Trophoblast cell (in vitro differentiated cells and primary cell): Measurements from ENCODE around the gene APBA1.

Source experiments
- DNase-seq, 2 donors: peaks; one replicate each; pipeline ENCODE4 v3.0.0-alpha.2; 2016
- H2AFZ ChIP-seq: 2 replicates; pipeline ENCODE4 v1.6.1; 2013; ENCODE audit warnings: low read length, moderate library complexity, mild to moderate bottlenecking; ENCODE audit not compliant: insufficient read depth, poor library complexity
- H2AK5ac ChIP-seq: 2 replicates; pipeline ENCODE4 v1.6.1; 2013; ENCODE audit warnings: mild to moderate bottlenecking, low read length
- H2BK120ac ChIP-seq: 2 replicates; pipeline ENCODE4 v1.6.1; 2013; ENCODE audit warnings: low read length, mild to moderate bottlenecking, moderate library complexity; ENCODE audit not compliant: insufficient read depth, poor library complexity
- H2BK12ac ChIP-seq: 2 replicates; pipeline ENCODE4 v1.6.1; 2013; ENCODE audit warnings: mild to moderate bottlenecking, low read length, moderate library complexity
- H2BK5ac ChIP-seq: 2 replicates; pipeline ENCODE4 v1.6.1; 2013; ENCODE audit warnings: low read length, low read depth, moderate library complexity, mild to moderate bottlenecking; ENCODE audit not compliant: poor library complexity
- H3K14ac ChIP-seq: 2 replicates; pipeline ENCODE4 v1.6.1; 2013; ENCODE audit warnings: mild to moderate bottlenecking, low read length
- H3K18ac ChIP-seq: 2 replicates; pipeline ENCODE4 v1.6.1; 2013; ENCODE audit warnings: mild to moderate bottlenecking, low read length
- H3K23ac ChIP-seq: 2 replicates; pipeline ENCODE4 v1.6.1; 2013; ENCODE audit warnings: low read length
- H3K27ac ChIP-seq: 2 replicates; pipeline ENCODE4 v1.5.1; 2013; ENCODE audit warnings: low read depth, mild to moderate bottlenecking, inconsistent platforms, low read length, moderate library complexity
- H3K27me3 ChIP-seq: 2 replicates; pipeline ENCODE4 v1.6.1; 2013; ENCODE audit warnings: inconsistent platforms, mild to moderate bottlenecking, low read length, moderate library complexity; ENCODE audit not compliant: insufficient read depth
- H3K36me3 ChIP-seq, 2 experiments: 1 replicate in 1 of 2; 2 replicates in 1 of 2; pipeline ENCODE4 v1.6.1; 2013; ENCODE audit warnings: low read length in 2 of 2, mild to moderate bottlenecking in 2 of 2, moderate library complexity in 1 of 2; ENCODE audit not compliant: insufficient read depth in 2 of 2, control insufficient read depth in 1 of 2
- H3K4ac ChIP-seq: 2 replicates; pipeline ENCODE4 v1.6.1; 2013; ENCODE audit warnings: low read depth, mild to moderate bottlenecking, low read length, moderate library complexity
- H3K4me1 ChIP-seq, 2 experiments: 1 replicate in 1 of 2; 2 replicates in 1 of 2; pipeline ENCODE4 v1.6.1; 2013; ENCODE audit warnings: low read length in 2 of 2, mild to moderate bottlenecking in 2 of 2, moderate library complexity in 1 of 2; ENCODE audit not compliant: insufficient read depth in 2 of 2, control insufficient read depth in 1 of 2
- H3K4me2 ChIP-seq: 2 replicates; pipeline ENCODE4 v1.6.1; 2013; ENCODE audit warnings: inconsistent platforms, mild to moderate bottlenecking, low read length, moderate library complexity
- H3K4me3 ChIP-seq: 2 replicates; pipeline ENCODE4 v1.5.1; 2013; ENCODE audit warnings: mild to moderate bottlenecking, low read depth, low read length, inconsistent platforms
- H3K79me1 ChIP-seq: one replicate; pipeline ENCODE4 v1.6.1; 2013; ENCODE audit warnings: low read length
- H3K79me2 ChIP-seq: 2 replicates; pipeline ENCODE4 v1.6.1; 2013; ENCODE audit warnings: low read length, mild to moderate bottlenecking; ENCODE audit not compliant: control insufficient read depth, insufficient read depth, poor library complexity
- H3K9ac ChIP-seq: 2 replicates; pipeline ENCODE4 v1.6.1; 2013; ENCODE audit warnings: mild to moderate bottlenecking, low read length
- H3K9me3 ChIP-seq: 2 replicates; pipeline ENCODE4 v1.6.1; 2013; ENCODE audit warnings: low read depth, mild to moderate bottlenecking, control low read depth, inconsistent platforms, low read length; ENCODE audit not compliant: insufficient read depth
- H4K12ac ChIP-seq: 2 replicates; pipeline ENCODE4 v1.6.1; 2013; ENCODE audit warnings: low read depth, mild to moderate bottlenecking, low read length, moderate library complexity
- H4K8ac ChIP-seq: 2 replicates; pipeline ENCODE4 v1.6.1; 2013; ENCODE audit warnings: low read depth, mild to moderate bottlenecking, low read length, moderate library complexity
- H4K91ac ChIP-seq: one replicate; pipeline ENCODE4 v1.6.1; 2013; ENCODE audit warnings: low read depth, mild to moderate bottlenecking, low read length, moderate library complexity
- WGBS: extraction: QIAGEN DNeasy Blood & Tissue Kit; methylation state at CpG from one replicate; pipeline ENCODE4 v1.1.7; 2013; ENCODE audit warnings: missing lambda C conversion rate; ENCODE audit not compliant: insufficient read length, insufficient coverage; ENCODE audit errors: extremely low coverage; 5-methylcytosine and 5-hydroxymethylcytosine counted together

The APBA1 gene

DNA sequence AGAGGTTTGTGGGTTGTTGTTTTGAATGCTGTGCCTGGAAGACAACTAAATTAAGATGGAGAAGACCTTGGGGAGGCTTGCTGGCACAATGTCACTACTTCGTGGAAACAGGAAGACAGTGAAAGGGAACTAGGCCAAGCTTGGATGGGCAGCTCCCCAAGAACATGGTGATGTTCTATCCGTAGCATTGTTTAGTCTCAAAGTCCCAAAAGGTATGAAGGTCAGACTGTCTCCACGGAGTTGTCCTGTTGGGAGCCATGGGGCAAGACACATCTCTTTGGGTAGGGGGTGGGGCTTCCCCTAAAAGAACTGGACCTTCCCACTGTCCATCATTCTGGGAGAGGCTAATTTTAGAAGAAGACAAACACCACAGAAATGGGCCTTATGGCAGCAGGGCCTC lies 206.7 kb downstream of the APBA1 start:
- no CpG with 5 or more reads among the region's 3 CpGs for WGBS
- no peak overlapping the region for H2BK12ac ChIP-seq
- no peak overlapping the region for H3K4me2 ChIP-seq

DNA sequence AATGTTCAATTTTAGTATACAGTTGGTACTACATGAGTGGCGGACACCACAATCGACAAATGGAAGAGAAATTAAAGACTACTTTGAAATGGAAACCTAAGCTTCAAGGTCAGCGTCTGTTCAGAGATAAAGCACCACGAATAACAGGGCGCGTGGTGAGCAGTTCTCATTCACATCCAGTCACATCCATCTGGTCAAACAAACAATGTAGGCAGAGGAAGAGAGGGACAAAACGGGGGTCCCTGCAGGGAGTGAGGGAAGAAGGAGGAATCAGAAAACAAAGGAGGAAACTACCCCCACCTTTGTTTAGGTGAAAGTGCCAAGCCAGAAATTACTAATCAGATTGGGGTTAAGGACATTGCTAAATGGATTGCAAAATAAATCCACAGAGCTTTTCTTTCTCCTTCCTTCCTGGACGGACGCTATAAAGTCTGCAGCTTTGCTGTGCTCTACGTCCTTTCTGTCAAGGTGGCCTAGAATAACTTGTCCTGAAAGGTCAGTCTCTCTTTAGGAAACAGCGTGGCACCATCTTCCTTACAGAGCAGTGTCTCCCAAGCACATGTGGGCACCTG lies 208.6 kb downstream of the APBA1 start:
- no peaks in the 10 kb centered on the region for H3K27me3 ChIP-seq
- no peak overlapping the region for H3K14ac ChIP-seq
- no peak for DNase-seq
- no peak overlapping the region for H4K91ac ChIP-seq
- no peak overlapping the region for H2AFZ ChIP-seq
- no peak overlapping the region for H3K4ac ChIP-seq
- no peak overlapping the region for H2AK5ac ChIP-seq
- H3K79me1 ChIP-seq: no peaks in the 10 kb centered on the region
- H3K4me1 ChIP-seq: no peaks in the 10 kb centered on the region
- H2BK12ac ChIP-seq: no peak overlapping the region
- no CpG with 5 or more reads among the region's 11 CpGs for WGBS
- no peak overlapping the region for H3K18ac ChIP-seq
- H3K36me3 ChIP-seq: no peaks in the 10 kb centered on the region
- H2BK120ac ChIP-seq: no peak overlapping the region
- no peak overlapping the region for H4K12ac ChIP-seq
- no peak overlapping the region for H3K4me2 ChIP-seq
- H3K9me3 ChIP-seq: no peaks in the 10 kb centered on the region
- H3K27ac ChIP-seq: no peak overlapping the region
- H3K9ac ChIP-seq: no peak overlapping the region
- no peak overlapping the region for H4K8ac ChIP-seq
- H2BK5ac ChIP-seq: no peak overlapping the region
- no peak overlapping the region for H3K23ac ChIP-seq
- no peaks in the 10 kb centered on the region for H3K79me2 ChIP-seq
- H3K4me3 ChIP-seq: no peak overlapping the region

More for the DNA sequence above, 206.7 kb downstream of the APBA1 start:
- Histone ChIP-seq H3K79me1 (no peaks in the 10 kb centered on the region), H2BK120ac (no peak overlapping the region), H4K8ac (no peak overlapping the region), H3K4ac (no peak overlapping the region), H2BK5ac (no peak overlapping the region), H3K4me3 (no peak overlapping the region), H4K12ac (no peak overlapping the region), H3K23ac (no peak overlapping the region), H3K27me3 (no peaks in the 10 kb centered on the region), H3K18ac (no peak overlapping the region), H3K14ac (no peak overlapping the region), H3K36me3 (no peaks in the 10 kb centered on the region), H3K9me3 (no peaks in the 10 kb centered on the region), H3K79me2 (no peaks in the 10 kb centered on the region), H3K27ac (no peak overlapping the region), H2AK5ac (no peak overlapping the region), H3K4me1 (no peaks in the 10 kb centered on the region), H3K9ac (no peak overlapping the region), H4K91ac (no peak overlapping the region), H2AFZ (no peak overlapping the region)
- no peak for DNase-seq

DNA sequence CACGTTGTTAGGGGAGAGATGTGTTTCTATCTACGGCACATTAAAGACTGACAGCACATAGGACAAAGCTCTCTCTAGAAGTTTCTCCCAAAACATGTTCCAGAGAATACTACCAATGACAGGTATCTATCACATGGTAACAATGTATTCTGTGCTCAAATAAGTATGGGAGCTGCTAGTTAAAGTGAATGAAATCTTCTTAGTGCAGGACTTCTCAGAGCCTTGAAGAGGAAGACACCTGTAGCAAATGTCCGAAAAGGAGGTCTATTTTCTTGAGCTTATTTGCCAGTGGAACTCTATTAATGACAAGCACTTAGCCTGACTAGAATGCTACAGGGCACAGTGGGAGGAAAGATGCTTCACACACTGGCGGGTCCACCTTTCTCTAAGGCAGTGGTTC lies 209.8 kb downstream of the APBA1 start:
- Histone ChIP-seq H3K9ac (no peak overlapping the region), H2BK5ac (no peak overlapping the region)
- WGBS: no CpG with 5 or more reads among the region's 4 CpGs

DNA sequence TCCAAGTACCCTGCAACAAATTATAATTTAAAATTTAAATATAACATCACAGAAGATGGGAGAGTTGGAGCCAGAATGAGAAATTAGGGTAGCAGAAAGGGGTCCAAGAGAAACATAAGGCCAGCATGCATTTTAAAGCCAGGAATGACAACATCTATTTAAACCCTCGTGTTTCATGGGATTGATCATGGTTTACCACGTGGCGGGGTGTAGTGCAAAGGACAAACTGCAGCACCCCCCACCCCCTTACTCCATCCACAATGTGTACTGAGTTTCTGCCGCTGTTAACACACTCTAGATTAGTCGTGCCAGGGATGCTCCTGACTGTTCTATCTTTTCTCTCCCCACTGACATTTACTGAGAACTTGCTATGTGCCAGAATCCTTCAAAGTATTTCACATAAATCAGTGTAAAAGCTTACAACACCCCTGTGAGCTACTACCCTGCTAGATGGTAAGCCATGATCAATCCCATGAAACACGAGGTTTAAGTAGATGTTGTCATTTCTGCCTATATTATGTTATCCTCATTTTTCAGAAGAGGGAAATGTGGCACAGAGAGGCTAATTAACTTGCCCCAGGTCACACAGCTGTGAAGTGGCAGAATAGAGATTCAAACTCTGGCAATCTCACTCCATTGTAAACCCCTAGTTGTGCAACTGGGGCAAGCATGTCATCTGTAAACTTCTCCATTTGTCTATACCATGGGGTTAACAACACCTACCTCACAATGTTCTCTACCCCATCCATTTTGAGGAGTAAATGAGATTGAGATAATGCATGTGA lies 210.9 kb downstream of the APBA1 start:
- Histone ChIP-seq H3K27me3 (no peaks in the 10 kb centered on the region), H2BK12ac (no peak overlapping the region), H3K79me2 (no peaks in the 10 kb centered on the region), H2BK5ac (no peak overlapping the region), H3K23ac (no peak overlapping the region), H2AK5ac (no peak overlapping the region), H3K36me3 (no peaks in the 10 kb centered on the region), H2AFZ (no peak overlapping the region), H4K8ac (no peak overlapping the region), H2BK120ac (no peak overlapping the region), H3K79me1 (no peaks in the 10 kb centered on the region), H3K4ac (no peak overlapping the region), H3K14ac (no peak overlapping the region), H3K4me1 (no peaks in the 10 kb centered on the region), H3K27ac (no peak overlapping the region), H3K18ac (no peak overlapping the region), H3K4me3 (no peak overlapping the region), H3K9ac (no peak overlapping the region), H3K4me2 (no peak overlapping the region), H4K91ac (no peak overlapping the region), H4K12ac (no peak overlapping the region), H3K9me3 (no peaks in the 10 kb centered on the region)
- WGBS: no CpG with 5 or more reads among the region's 6 CpGs
- no peak for DNase-seq

More for the DNA sequence above, 209.8 kb downstream of the APBA1 start:
- Histone ChIP-seq H2AK5ac (no peak overlapping the region), H3K4me1 (no peaks in the 10 kb centered on the region), H2BK120ac (no peak overlapping the region), H2AFZ (no peak overlapping the region), H3K18ac (no peak overlapping the region), H2BK12ac (no peak overlapping the region), H3K36me3 (no peaks in the 10 kb centered on the region), H4K91ac (no peak overlapping the region), H3K79me2 (no peaks in the 10 kb centered on the region), H3K4me2 (no peak overlapping the region), H3K4ac (no peak overlapping the region), H3K14ac (no peak overlapping the region), H3K23ac (no peak overlapping the region), H3K9me3 (no peaks in the 10 kb centered on the region), H4K8ac (no peak overlapping the region), H3K27me3 (no peaks in the 10 kb centered on the region), H3K27ac (no peak overlapping the region), H3K4me3 (no peak overlapping the region), H3K79me1 (no peaks in the 10 kb centered on the region), H4K12ac (no peak overlapping the region)
- no peak for DNase-seq
